Right atrium auricular region (tissue), 2 donors: ENCODE results near the gene CRYGS. TPM values are rescaled to one million over a fixed set of nuclear protein-coding genes. Genes with fewer than 3 reads are reported as not detected.

Experiments used
- DNase-seq: peaks from one replicate; pipeline ENCODE4 v3.0.0-alpha.2; 2019; ENCODE audit warnings: low spot score
- H3K27ac ChIP-seq, 2 donors: fragments of 200-600 bp; sonication (generic); 1 replicate in 1 of 2; 2 replicates in 1 of 2; pipeline ENCODE4 v1.5.1; 2016 to 2019
- H3K27me3 ChIP-seq, 2 donors: fragments of 200-600 bp; sonication (generic); one replicate each; pipeline versions ENCODE4 v1.5.1 to v1.6.0; 2017 to 2019
- H3K36me3 ChIP-seq: fragments of 200-600 bp; sonication (generic); one replicate; pipeline ENCODE4 v1.5.1; 2016
- H3K4me1 ChIP-seq, 2 donors: fragments of 200-600 bp; sonication (generic); one replicate each; pipeline versions ENCODE4 v1.5.1 to v1.6.0; 2017 to 2019
- H3K4me3 ChIP-seq, 2 donors: fragments of 200-600 bp; sonication (generic); 1 replicate in 1 of 2; 2 replicates in 1 of 2; pipeline ENCODE4 v1.5.1; 2017 to 2019; ENCODE audit warnings: mild to moderate bottlenecking in 1 of 2, moderate library complexity in 1 of 2
- H3K9me3 ChIP-seq, 2 donors: fragments of 200-600 bp; sonication (generic); one replicate each; pipeline ENCODE4 v1.5.1; 2019
- CTCF ChIP-seq, 2 donors: fragments of 200-600 bp; sonication (generic); IDR thresholded peaks; one replicate each; pipeline ENCODE4 v1.5.1; 2019; ENCODE audit warnings: antibody characterized with exemption in 2 of 2
- total RNA-seq, 2 donors: library from RNA; depleted of rRNA; stranded (reverse); fragments of >200 nt; gene quantifications; one replicate each; pipeline ENCODE4 v1.1.0, GENCODE V29; 2016

Gene CRYGS
- total RNA-seq, 2 donors from 2014 or later, result 0.67 TPM; not detected in 1

- H3K4me3 ChIP-seq, result no peak overlapping the region
- H3K9me3 ChIP-seq, result no peaks in the 10 kb centered on the region
- H3K27me3 ChIP-seq, result no peaks in the 10 kb centered on the region
- no peak overlapping the region for H3K27ac ChIP-seq
- no peak for DNase-seq
- TF ChIP-seq CTCF (IDR thresholded peaks at IDR 0.05), result no peak
- H3K36me3 ChIP-seq, result no peaks in the 10 kb centered on the region
- no peaks in the 10 kb centered on the region for H3K4me1 ChIP-seq
Measured at GRCh38 chr3:186516646-186517045, 27.5 kb downstream of the CRYGS start.

GRCh38 chr3:186515125-186515524 is 29.1 kb downstream of the CRYGS start:
- no peaks in the 10 kb centered on the region for H3K9me3 ChIP-seq
- no peak for TF ChIP-seq CTCF (IDR thresholded peaks at IDR 0.05)
- no peaks in the 10 kb centered on the region for H3K4me1 ChIP-seq
- no peak overlapping the region for H3K27ac ChIP-seq
- no peaks in the 10 kb centered on the region for H3K27me3 ChIP-seq
- H3K36me3 ChIP-seq, result no peaks in the 10 kb centered on the region
- no peak for DNase-seq
- no peak overlapping the region for H3K4me3 ChIP-seq

- no peak for DNase-seq
- Histone ChIP-seq H3K4me3 (no peak overlapping the region), H3K27ac (no peak overlapping the region), H3K4me1 (no peaks in the 10 kb centered on the region), H3K9me3 (no peaks in the 10 kb centered on the region), H3K27me3 (no peaks in the 10 kb centered on the region), H3K36me3 (no peaks in the 10 kb centered on the region)
- TF ChIP-seq CTCF (IDR thresholded peaks at IDR 0.05), result peak in 1 of 2 donors; percentile 36
Measured at GRCh38 chr3:186514296-186515002, 29.7 kb downstream of the CRYGS start.

- no peak for TF ChIP-seq CTCF (IDR thresholded peaks at IDR 0.05)
Measured at GRCh38 chr3:186513386-186513785, 30.8 kb downstream of the CRYGS start.

GRCh38 chr3:186512570-186513302 is 31.4 kb downstream of the CRYGS start:
- Histone ChIP-seq H3K4me1 (no peaks in the 10 kb centered on the region), H3K27me3 (no peaks in the 10 kb centered on the region), H3K36me3 (no peaks in the 10 kb centered on the region), H3K9me3 (no peaks in the 10 kb centered on the region), H3K4me3 (no peak overlapping the region), H3K27ac (no peak overlapping the region)
- DNase-seq, result no peak
- TF ChIP-seq CTCF (IDR thresholded peaks at IDR 0.05), result no peak

More at GRCh38 chr3:186513386-186513785, 30.8 kb downstream of the CRYGS start:
- Histone ChIP-seq H3K27me3 (no peaks in the 10 kb centered on the region), H3K9me3 (no peaks in the 10 kb centered on the region), H3K4me3 (no peak overlapping the region), H3K27ac (no peak overlapping the region), H3K4me1 (no peaks in the 10 kb centered on the region), H3K36me3 (no peaks in the 10 kb centered on the region)
- DNase-seq, result no peak
